H9 (cell line): ENCODE measurements around the gene SSBP3. TPM values are rescaled to one million over a fixed set of nuclear protein-coding genes. Genes with fewer than 3 reads are reported as not detected.

Source experiments
- DNase-seq: peaks from one replicate; pipeline ENCODE4 v3.0.0-alpha.2; 2017
- H2AFZ ChIP-seq: one replicate; pipeline ENCODE4 v1.6.1; 2013; ENCODE audit warnings: mild to moderate bottlenecking, low read length, control low read depth, moderate library complexity
- H2AK5ac ChIP-seq: 2 replicates; pipeline ENCODE4 v1.6.1; 2013; ENCODE audit warnings: low read length, control low read depth, mixed read lengths; ENCODE audit not compliant: insufficient read length
- H2BK120ac ChIP-seq: one replicate; pipeline ENCODE4 v1.6.1; 2013; ENCODE audit warnings: low read depth, mild to moderate bottlenecking, low read length, control low read depth, inconsistent platforms; ENCODE audit not compliant: poor library complexity, severe bottlenecking
- H2BK12ac ChIP-seq: 2 replicates; pipeline ENCODE4 v1.6.1; 2013; ENCODE audit warnings: low read length, control low read depth, mixed read lengths, low read depth; ENCODE audit not compliant: insufficient read length
- H2BK15ac ChIP-seq: 2 replicates; pipeline ENCODE4 v1.6.1; 2013; ENCODE audit warnings: low read depth, low read length, control low read depth
- H2BK20ac ChIP-seq: one replicate; pipeline ENCODE4 v1.6.1; 2013; ENCODE audit warnings: low read depth, mild to moderate bottlenecking, low read length, control low read depth, inconsistent platforms; ENCODE audit not compliant: poor library complexity, severe bottlenecking
- H2BK5ac ChIP-seq: 2 replicates; pipeline ENCODE4 v1.6.1; 2013; ENCODE audit warnings: low read length, control low read depth, mixed read lengths; ENCODE audit not compliant: insufficient read length
- H3K14ac ChIP-seq: 2 replicates; pipeline ENCODE4 v1.6.1; 2013; ENCODE audit warnings: low read length, control low read depth; ENCODE audit not compliant: insufficient read depth
- H3K18ac ChIP-seq: 2 replicates; pipeline ENCODE4 v1.6.1; 2013; ENCODE audit warnings: low read depth, mild to moderate bottlenecking, mixed read lengths, low read length, control low read depth; ENCODE audit not compliant: insufficient read length
- H3K23ac ChIP-seq: 2 replicates; pipeline ENCODE4 v1.6.1; 2013; ENCODE audit warnings: low read length, control low read depth, mixed read lengths, low read depth; ENCODE audit not compliant: insufficient read length
- H3K23me2 ChIP-seq: 2 replicates; pipeline ENCODE4 v1.6.1; 2013; ENCODE audit warnings: low read depth, mild to moderate bottlenecking, mixed read lengths, low read length, control low read depth; ENCODE audit not compliant: insufficient read length, poor library complexity, severe bottlenecking
- H3K27ac ChIP-seq: 2 replicates; pipeline ENCODE4 v1.5.1; 2013; ENCODE audit warnings: low read length, control low read depth, mixed read lengths, low read depth; ENCODE audit not compliant: insufficient read length
- H3K27me3 ChIP-seq: 2 replicates; pipeline ENCODE4 v1.6.1; 2013; ENCODE audit warnings: low read length, control low read depth, inconsistent platforms; ENCODE audit not compliant: insufficient read depth
- H3K4ac ChIP-seq: 2 replicates; pipeline ENCODE4 v1.6.1; 2013; ENCODE audit warnings: low read depth, mild to moderate bottlenecking, control low read depth, inconsistent platforms, low read length, moderate library complexity
- H3K4me1 ChIP-seq: 2 replicates; pipeline ENCODE4 v1.6.1; 2013; ENCODE audit warnings: low read length, control low read depth, inconsistent platforms; ENCODE audit not compliant: insufficient read depth
- H3K4me2 ChIP-seq: 2 replicates; pipeline ENCODE4 v1.6.1; 2013; ENCODE audit warnings: low read length, control low read depth, mixed read lengths; ENCODE audit not compliant: insufficient read length, insufficient read depth
- H3K56ac ChIP-seq: 2 replicates; pipeline ENCODE4 v1.6.1; 2013; ENCODE audit warnings: low read depth, mild to moderate bottlenecking, mixed read lengths, low read length, control low read depth; ENCODE audit not compliant: insufficient read length
- H3K79me1 ChIP-seq: 2 replicates; pipeline ENCODE4 v1.6.1; 2013; ENCODE audit warnings: low read depth, mild to moderate bottlenecking, moderate library complexity, low read length, control low read depth, inconsistent platforms; ENCODE audit not compliant: insufficient read depth, poor library complexity, severe bottlenecking
- H3K79me2 ChIP-seq: 2 replicates; pipeline ENCODE4 v1.6.1; 2013; ENCODE audit warnings: low read length, control low read depth, inconsistent platforms; ENCODE audit not compliant: insufficient read depth
- H3K9ac ChIP-seq: 2 replicates; pipeline ENCODE4 v1.6.1; 2013; ENCODE audit warnings: low read length, control low read depth, mixed read lengths; ENCODE audit not compliant: insufficient read length; ENCODE audit errors: extremely low read depth
- H3K9me3 ChIP-seq: one replicate; pipeline ENCODE4 v1.6.1; 2013; ENCODE audit warnings: low read depth, low read length, inconsistent platforms; ENCODE audit not compliant: control insufficient read depth
- H3T11ph ChIP-seq: one replicate; pipeline ENCODE4 v1.6.1; 2013; ENCODE audit warnings: mild to moderate bottlenecking, low read length, control low read depth, inconsistent platforms
- H4K20me1 ChIP-seq: one replicate; pipeline ENCODE4 v1.6.1; 2013; ENCODE audit not compliant: control insufficient read depth, insufficient read length, insufficient read depth
- H4K5ac ChIP-seq: 2 replicates; pipeline ENCODE4 v1.6.1; 2013; ENCODE audit warnings: low read depth, mild to moderate bottlenecking, mixed read lengths, low read length, control low read depth; ENCODE audit not compliant: insufficient read length
- H4K8ac ChIP-seq: replicated peaks from 2 replicates; pipeline ENCODE4 v1.6.1; 2013; ENCODE audit warnings: low read length, control low read depth, mixed read lengths, low read depth; ENCODE audit not compliant: insufficient read length
- H4K91ac ChIP-seq: 2 replicates; pipeline ENCODE4 v1.6.1; 2013; ENCODE audit warnings: low read depth, mild to moderate bottlenecking, moderate library complexity, mixed read lengths, low read length, control low read depth; ENCODE audit not compliant: insufficient read length
- H3K27ac Mint-ChIP-seq, 3 experiments: 2 replicates in 2 of 3; 3 replicates in 1 of 3; pipeline ENCODE4 v1.8.0; 2020 to 2021; ENCODE audit warnings: mixed read lengths in 3 of 3, mild to moderate bottlenecking in 1 of 3, moderate library complexity in 1 of 3
- H3K27me3 Mint-ChIP-seq: 2 replicates; pipeline ENCODE4 v1.8.0; 2021; ENCODE audit warnings: low read depth, mild to moderate bottlenecking, moderate library complexity, mixed read lengths
- H3K36me3 Mint-ChIP-seq, 3 experiments: 2 replicates in 2 of 3; 3 replicates in 1 of 3; pipeline ENCODE4 v1.8.0; 2020 to 2021; ENCODE audit warnings: low read depth in 3 of 3, mixed read lengths in 3 of 3; ENCODE audit not compliant: insufficient read depth in 1 of 3
- H3K4me1 Mint-ChIP-seq, 2 experiments: 2 replicates each; pipeline ENCODE4 v1.8.0; 2020; ENCODE audit warnings: mixed read lengths in 2 of 2
- H3K4me3 Mint-ChIP-seq, 2 experiments: 2 replicates in 1 of 2; 3 replicates in 1 of 2; pipeline ENCODE4 v1.8.0; 2020 to 2021; ENCODE audit warnings: mild to moderate bottlenecking in 2 of 2, mixed read lengths in 2 of 2, moderate library complexity in 1 of 2
- H3K9me3 Mint-ChIP-seq, 2 experiments: 2 replicates in 1 of 2; 3 replicates in 1 of 2; pipeline ENCODE4 v1.8.0; 2020; ENCODE audit warnings: mild to moderate bottlenecking in 2 of 2, mixed read lengths in 2 of 2, moderate library complexity in 1 of 2
- CTCF ChIP-seq: fragments of 200-600 bp; sonication (generic); conservative IDR thresholded peaks from 3 replicates; pipeline ENCODE4 v1.8.0; 2021; ENCODE audit warnings: antibody characterized with exemption, mild to moderate bottlenecking
- WGBS: extraction: QIAGEN DNeasy Blood & Tissue Kit; methylation state at CpG from one replicate; pipeline ENCODE4 v1.1.7; 2013; ENCODE audit warnings: missing lambda C conversion rate, low lambda C conversion rate, mixed read lengths; ENCODE audit not compliant: insufficient read length; ENCODE audit errors: extremely low coverage; 5-methylcytosine and 5-hydroxymethylcytosine counted together
- total RNA-seq: library from RNA; stranded (reverse); gene quantifications from 2 replicates; pipeline ENCODE4 v1.2.1, GENCODE V29; 2021

SSBP3 gene
- total RNA-seq, 1 experiment from 2014 or later, result 126 TPM

GRCh38 chr1:54259546-54260140, 146.6 kb downstream of the SSBP3 start:
- Mint-ChIP-seq H3K9me3 (no peaks in the 10 kb centered on the region), H3K4me3 (no peak overlapping the region), H3K27me3 (no peaks in the 10 kb centered on the region), H3K27ac (peak overlapping the region; percentile 21 to 85 (median 79); a peak in 3 of 7 replicates), H3K4me1 (peaks cover 25 to 30% of the 10 kb centered on the region in 2 experiments), H3K36me3 (peaks cover 4 to 16% (median 13%) of the 10 kb centered on the region in 3 experiments)
- H3K14ac ChIP-seq, result no peak overlapping the region
- no peaks in the 10 kb centered on the region for H3K23me2 ChIP-seq
- H3K23ac ChIP-seq, result no peak overlapping the region
- no peak overlapping the region for H4K8ac ChIP-seq
- H4K5ac ChIP-seq, result no peak overlapping the region
- H3T11ph ChIP-seq, result no peak overlapping the region
- H3K4me1 ChIP-seq, result no peaks in the 10 kb centered on the region; the same call in 1 of the 2 replicates
- no peak overlapping the region for H4K91ac ChIP-seq
- DNase-seq, result no peak
- H2BK20ac ChIP-seq, result no peak overlapping the region
- H3K4ac ChIP-seq, result no peak overlapping the region
- WGBS, result no CpG with 5 or more reads among the region's 16 CpGs
- no peak overlapping the region for H2AK5ac ChIP-seq
- H3K79me1 ChIP-seq, result peaks cover 6% of the 10 kb centered on the region
- peaks cover 3% of the 10 kb centered on the region for H4K20me1 ChIP-seq
- H2BK15ac ChIP-seq, result no peak overlapping the region
- no peak for TF ChIP-seq CTCF
- no peak overlapping the region for H3K9ac ChIP-seq
- H2BK12ac ChIP-seq, result no peak overlapping the region
- no peaks in the 10 kb centered on the region for H3K27me3 ChIP-seq
- H2BK120ac ChIP-seq, result no peak overlapping the region
- no peaks in the 10 kb centered on the region for H3K9me3 ChIP-seq
- H2AFZ ChIP-seq, result no peak overlapping the region
- no peak overlapping the region for H3K56ac ChIP-seq
- H3K79me2 ChIP-seq, result no peaks in the 10 kb centered on the region
- no peak overlapping the region for H3K27ac ChIP-seq
- no peak overlapping the region for H3K4me2 ChIP-seq
- H2BK5ac ChIP-seq, result no peak overlapping the region
- H3K18ac ChIP-seq, result no peak overlapping the region
